ENCODE data around the gene USP44. TPM values are rescaled to one million over a fixed set of nuclear protein-coding genes. Genes with fewer than 3 reads are reported as not detected.

USP44 gene
- total and polyA plus RNA-seq, 10 of the 15 experiments (the other 5 are each of a cell fraction or from before 2014, with no cell fraction given) = 0.02 to 0.26 (median 0.12) TPM; not detected in 6

DNA sequence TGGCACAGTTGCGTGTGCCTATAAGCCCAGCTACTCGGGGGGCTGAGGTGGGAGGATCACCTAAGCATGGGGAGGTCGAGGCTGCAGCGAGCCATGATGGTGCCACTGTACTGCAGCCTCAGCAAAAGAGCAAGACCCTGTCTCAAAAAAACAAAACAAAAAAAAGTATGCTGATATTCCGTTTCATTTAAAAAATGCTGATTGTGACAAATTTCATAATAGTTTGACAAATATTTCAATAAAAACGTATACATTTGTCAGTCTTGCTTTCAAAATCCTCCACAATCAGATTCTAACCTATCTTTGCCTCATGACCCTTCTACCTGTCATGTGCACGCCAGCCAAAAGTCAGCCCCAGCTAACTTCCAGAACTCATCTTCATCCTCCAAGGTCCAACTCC lies 9.8 kb downstream of the USP44 start (continued):
- TF ChIP-seq, protein P1, sequence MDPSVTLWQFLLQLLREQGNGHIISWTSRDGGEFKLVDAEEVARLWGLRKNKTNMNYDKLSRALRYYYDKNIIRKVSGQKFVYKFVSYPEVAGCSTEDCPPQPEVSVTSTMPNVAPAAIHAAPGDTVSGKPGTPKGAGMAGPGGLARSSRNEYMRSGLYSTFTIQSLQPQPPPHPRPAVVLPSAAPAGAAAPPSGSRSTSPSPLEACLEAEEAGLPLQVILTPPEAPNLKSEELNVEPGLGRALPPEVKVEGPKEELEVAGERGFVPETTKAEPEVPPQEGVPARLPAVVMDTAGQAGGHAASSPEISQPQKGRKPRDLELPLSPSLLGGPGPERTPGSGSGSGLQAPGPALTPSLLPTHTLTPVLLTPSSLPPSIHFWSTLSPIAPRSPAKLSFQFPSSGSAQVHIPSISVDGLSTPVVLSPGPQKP (IDR thresholded peaks at IDR 0.05; ENCODE audit: low read depth, low read length) = no peak
- TF ChIP-seq IRF4 (IDR thresholded peaks at IDR 0.05; ENCODE audit: low read depth, low read length) (no peak), RBBP5 (conservative IDR thresholded peaks at IDR 0.05) (no peak), MTA2 (IDR thresholded peaks at IDR 0.05; ENCODE audit: low read depth) (no peak), MEF2B (IDR thresholded peaks at IDR 0.05; ENCODE audit: partially characterized antibody, poor library complexity, severe bottlenecking) (no peak)
- TF ChIP-seq, protein P2, sequence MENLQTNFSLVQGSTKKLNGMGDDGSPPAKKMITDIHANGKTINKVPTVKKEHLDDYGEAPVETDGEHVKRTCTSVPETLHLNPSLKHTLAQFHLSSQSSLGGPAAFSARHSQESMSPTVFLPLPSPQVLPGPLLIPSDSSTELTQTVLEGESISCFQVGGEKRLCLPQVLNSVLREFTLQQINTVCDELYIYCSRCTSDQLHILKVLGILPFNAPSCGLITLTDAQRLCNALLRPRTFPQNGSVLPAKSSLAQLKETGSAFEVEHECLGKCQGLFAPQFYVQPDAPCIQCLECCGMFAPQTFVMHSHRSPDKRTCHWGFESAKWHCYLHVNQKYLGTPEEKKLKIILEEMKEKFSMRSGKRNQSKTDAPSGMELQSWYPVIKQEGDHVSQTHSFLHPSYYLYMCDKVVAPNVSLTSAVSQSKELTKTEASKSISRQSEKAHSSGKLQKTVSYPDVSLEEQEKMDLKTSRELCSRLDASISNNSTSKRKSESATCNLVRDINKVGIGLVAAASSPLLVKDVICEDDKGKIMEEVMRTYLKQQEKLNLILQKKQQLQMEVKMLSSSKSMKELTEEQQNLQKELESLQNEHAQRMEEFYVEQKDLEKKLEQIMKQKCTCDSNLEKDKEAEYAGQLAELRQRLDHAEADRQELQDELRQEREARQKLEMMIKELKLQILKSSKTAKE (IDR thresholded peaks at IDR 0.05; ENCODE audit: low read depth, poor library complexity, severe bottlenecking) = no peak

DNA sequence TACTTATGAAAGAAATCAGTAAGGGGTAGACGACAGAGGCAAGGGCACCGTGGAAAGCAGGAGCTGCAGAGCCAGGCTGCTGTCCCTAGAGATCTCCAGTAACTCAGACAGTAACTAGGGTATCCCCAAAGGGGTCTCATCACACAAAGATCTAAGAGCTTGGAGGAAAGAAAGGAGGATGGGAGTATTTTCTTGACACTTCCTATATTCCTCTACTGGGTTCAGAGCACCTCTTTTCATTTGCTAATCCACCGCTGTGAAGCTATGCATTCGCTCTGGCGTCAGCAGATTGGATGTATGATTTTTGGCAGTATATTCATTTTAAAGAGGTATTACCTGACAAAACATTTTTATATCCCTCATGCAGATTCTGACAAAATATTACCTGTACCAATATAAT lies 12.6 kb downstream of the USP44 start:
- RAD21 ChIA-PET (ENCODE audit: unreplicated experiment) = interaction anchor here (0.5 to 0.6 kb wide), 2 partner anchors 196 to 561 kb away, joined by 3 read pairs; no protein-coding TSS in a partner anchor

More for the DNA sequence above, 12.6 kb downstream of the USP44 start:
- intact Hi-C loops (cut with micrococcal nuclease; ENCODE audit: unreplicated experiment) (loop anchor here (10.0 kb wide), 3 partner anchors 194 to 994 kb away; no protein-coding TSS in a partner anchor), in situ Hi-C loops (cut with MboI) (loop anchor here (5.0 kb wide), 1 partner anchor 421 kb away; no protein-coding TSS in a partner anchor)
- Histone ChIP-seq H2AFZ (ENCODE audit: control insufficient read depth, low read depth, low read length) (no peak overlapping the region), H4K20me1 (ENCODE audit: control insufficient read depth, insufficient read depth) (no peaks in the 10 kb centered on the region), H3K79me2 (ENCODE audit: control insufficient read depth, insufficient read depth, low read length) (no peaks in the 10 kb centered on the region), H3K9me3 (replicated peaks; ENCODE audit: control insufficient read depth, insufficient read depth, low read length) (no peaks in the 10 kb centered on the region), H3K4me1 (ENCODE audit: control insufficient read depth, insufficient read depth, low read length) (no peaks in the 10 kb centered on the region), H3K27me3 (replicated peaks in 1 of 2; ENCODE audit: control insufficient read depth in 2 of 2, insufficient read depth in 2 of 2, low read length in 1 of 2) (no peaks in the 10 kb centered on the region; a peak in 1 of 4 replicates), H3K9ac (ENCODE audit: control insufficient read depth, insufficient read depth, low read length) (no peak overlapping the region), H3K4me2 (ENCODE audit: control insufficient read depth, insufficient read depth) (no peak overlapping the region), H3K4me3 (no peak overlapping the region), H3K36me3 (ENCODE audit: control insufficient read depth in 2 of 2, insufficient read depth in 2 of 2, low read length in 1 of 2) (no peaks in the 10 kb centered on the region), H3K27ac (ENCODE audit: control insufficient read depth, insufficient read depth) (no peak overlapping the region)
- no peak for FAIRE-seq
- DNase-seq (ENCODE audit: low read depth, low spot score) = no peak
- BruUV-seq (replicated peaks) = no TSS peak
- WGBS (ENCODE audit: insufficient coverage, insufficient replicate concordance, low lambda C conversion rate, missing lambda C conversion rate) = 72% methylated on average over 5 of the region's 5 CpGs
- SMC1A ChIA-PET (ENCODE audit: uncharacterized antibody, unreplicated experiment) = interaction anchor here (0.6 to 1.6 kb wide), 4 partner anchors 15 to 421 kb away, joined by 3 to 5 read pairs (median 4); no protein-coding TSS in a partner anchor
- TF ChIP-seq POLR2AphosphoS2 (IDR thresholded peaks at IDR 0.05; ENCODE audit: low read depth, low read length) = no peak
- no peak for TF ChIP-seq CBX5 (IDR thresholded peaks at IDR 0.05; ENCODE audit: low read depth)
- TF ChIP-seq, protein P2 (IDR thresholded peaks at IDR 0.05; ENCODE audit: low read depth, poor library complexity, severe bottlenecking) = no peak
- TF ChIP-seq SUZ12 (IDR thresholded peaks at IDR 0.05; ENCODE audit: unreplicated experiment) = no peak
- TF ChIP-seq IKZF1 (conservative IDR thresholded peaks at IDR 0.05) = no peak
- TF ChIP-seq ZNF24 (IDR thresholded peaks at IDR 0.05) = no peak
- no peak for TF ChIP-seq EP300 (IDR thresholded peaks at IDR 0.05; ENCODE audit: borderline replicate concordance in 1 of 2, control insufficient read depth in 1 of 2, low read depth in 2 of 2, low read length in 2 of 2)
- no peak for TF ChIP-seq CREM (IDR thresholded peaks at IDR 0.05; ENCODE audit: low read depth)
- no peak for TF ChIP-seq TBL1XR1 (IDR thresholded peaks at IDR 0.05; ENCODE audit: low read depth, low read length)
- TF ChIP-seq, protein P1 (IDR thresholded peaks at IDR 0.05; ENCODE audit: low read depth, low read length) = no peak
- POLR2A ChIA-PET = no interaction called here
- no peak for ATAC-seq
- CTCF ChIA-PET = interaction anchor here (1.1 to 1.6 kb wide), 3 partner anchors 9 to 421 kb away, joined by 3 to 6 read pairs (median 4); no protein-coding TSS in a partner anchor

All from GM12878 (cell line).